GM23338 (cell line): ENCODE results near the gene SERPINB12. TPM values are rescaled to one million over a fixed set of nuclear protein-coding genes. Genes with fewer than 3 reads are reported as not detected.

ENCODE experiments used
- ATAC-seq: fragments of 200-7000 bp; cut with Tn5 transposase; 3 replicates; pipeline ENCODE4 v1.9.1; 2020
- DNase-seq: peaks from one replicate; pipeline ENCODE4 v3.0.0-alpha.2; 2015; ENCODE audit warnings: low spot score
- H2AFZ ChIP-seq: fragments of 200-600 bp; sonication (generic); 2 replicates; pipeline ENCODE4 v1.8.0; 2016; ENCODE audit warnings: antibody characterized with exemption, mild to moderate bottlenecking, moderate library complexity
- H3F3A ChIP-seq: fragments of 200-600 bp; sonication (generic); replicated peaks from 2 replicates; pipeline ENCODE4 v1.8.0; 2017; ENCODE audit warnings: antibody characterized with exemption, mixed run types, low read depth
- H3K27ac ChIP-seq: fragments of 200-600 bp; sonication (generic); 2 replicates; pipeline ENCODE4 v1.6.1; 2016; ENCODE audit warnings: low read depth
- H3K27me3 ChIP-seq: fragments of 200-600 bp; sonication (generic); 2 replicates; pipeline ENCODE4 v1.8.0; 2016; ENCODE audit warnings: mild to moderate bottlenecking, mixed run types, moderate library complexity; ENCODE audit not compliant: insufficient read depth
- H3K36me3 ChIP-seq: fragments of 200-600 bp; sonication (generic); 2 replicates; pipeline ENCODE4 v1.8.0; 2016; ENCODE audit warnings: mild to moderate bottlenecking; ENCODE audit not compliant: insufficient read depth
- H3K4me1 ChIP-seq: fragments of 200-600 bp; sonication (generic); 2 replicates; pipeline ENCODE4 v1.8.0; 2016; ENCODE audit warnings: mild to moderate bottlenecking, moderate library complexity; ENCODE audit not compliant: insufficient read depth
- H3K4me2 ChIP-seq: fragments of 200-600 bp; sonication (generic); 2 replicates; pipeline ENCODE4 v1.7.1; 2017; ENCODE audit warnings: mixed run types
- H3K4me3 ChIP-seq: fragments of 200-600 bp; sonication (generic); 2 replicates; pipeline ENCODE4 v1.6.1; 2016; ENCODE audit warnings: mixed run types
- H3K79me2 ChIP-seq: fragments of 200-600 bp; sonication (generic); replicated peaks from 2 replicates; pipeline ENCODE4 v1.8.0; 2017; ENCODE audit warnings: mild to moderate bottlenecking; ENCODE audit not compliant: insufficient read depth
- H3K9me2 ChIP-seq: fragments of 200-600 bp; sonication (generic); 2 replicates; pipeline ENCODE4 v1.8.0; 2017; ENCODE audit not compliant: insufficient read depth
- H4K20me1 ChIP-seq: fragments of 200-600 bp; sonication (generic); replicated peaks from 2 replicates; pipeline ENCODE4 v1.8.0; 2017; ENCODE audit warnings: mild to moderate bottlenecking; ENCODE audit not compliant: insufficient read depth
- H3K27ac Mint-ChIP-seq: 2 replicates; pipeline ENCODE4 v1.8.0; 2020; ENCODE audit warnings: inconsistent platforms, mild to moderate bottlenecking, moderate library complexity, mixed read lengths
- H3K27me3 Mint-ChIP-seq: 3 replicates; pipeline ENCODE4 v1.8.0; 2022; ENCODE audit warnings: low read depth, mild to moderate bottlenecking, moderate library complexity, mixed read lengths, inconsistent platforms; ENCODE audit not compliant: insufficient read depth, poor library complexity
- H3K36me3 Mint-ChIP-seq: 3 replicates; pipeline ENCODE4 v1.8.0; 2021; ENCODE audit warnings: low read depth, mild to moderate bottlenecking, inconsistent platforms, moderate library complexity, mixed read lengths
- H3K4me1 Mint-ChIP-seq: 3 replicates; pipeline ENCODE4 v1.8.0; 2020; ENCODE audit warnings: mild to moderate bottlenecking, inconsistent platforms, mixed read lengths
- H3K4me3 Mint-ChIP-seq: 3 replicates; pipeline ENCODE4 v1.8.0; 2021; ENCODE audit warnings: moderate library complexity, mild to moderate bottlenecking, inconsistent platforms, mixed read lengths
- H3K9me3 Mint-ChIP-seq: 3 replicates; pipeline ENCODE4 v1.8.0; 2020; ENCODE audit warnings: moderate library complexity, mild to moderate bottlenecking, inconsistent platforms, mixed read lengths
- CREB1 ChIP-seq: fragments of 250-450 bp; sonication (Bioruptor Pico); IDR thresholded peaks from 2 replicates; pipeline ENCODE4 v1.5.0; 2020; ENCODE audit warnings: low read depth, mild to moderate bottlenecking, moderate library complexity
- EZH2phosphoT487 ChIP-seq: fragments of 200-600 bp; sonication (generic); IDR thresholded peaks from one replicate; pipeline ENCODE4 v1.8.1; 2018; ENCODE audit warnings: antibody characterized with exemption; ENCODE audit not compliant: unreplicated experiment
- JUNB ChIP-seq: IDR thresholded peaks from one replicate; pipeline ENCODE4 v1.6.1; 2016; ENCODE audit warnings: antibody characterized with exemption; ENCODE audit not compliant: unreplicated experiment
- NANOG ChIP-seq: IDR thresholded peaks from 2 replicates; pipeline ENCODE4 v1.6.1; 2016; ENCODE audit warnings: antibody characterized with exemption, borderline replicate concordance
- POLR2AphosphoS5 ChIP-seq: IDR thresholded peaks from 2 replicates; pipeline ENCODE4 v1.6.1; 2016; ENCODE audit warnings: antibody characterized with exemption, low read depth
- STAT1 ChIP-seq: IDR thresholded peaks from one replicate; pipeline ENCODE4 v1.6.1; 2016; ENCODE audit warnings: antibody characterized with exemption; ENCODE audit not compliant: unreplicated experiment
- ZNF114 ChIP-seq: fragments of 250-450 bp; sonication (Bioruptor Pico); IDR thresholded peaks from 2 replicates; pipeline ENCODE4 v1.5.0; 2020; ENCODE audit warnings: mild to moderate bottlenecking, moderate library complexity
- polyA plus RNA-seq: library from polyadenylated mRNA; unstranded; fragments of >200 nt; fragmentation: Nextera tagmentation; extraction: Ambion mirVana; gene quantifications from 2 replicates; pipeline ENCODE4 v1.2.1, GENCODE V29; 2016
- total RNA-seq: library from RNA; depleted of rRNA; stranded (reverse); fragments of >200 nt; shearing (Covaris generic); gene quantifications from 2 replicates; pipeline ENCODE4 v1.2.3, GENCODE V29; 2014
- TF ChIP-seq, protein P1 (sequence below), 2 experiments: fragments of 200-600 bp in 1 of 2; sonication (generic) in 1 of 2; conservative IDR thresholded peaks; 2 replicates each; pipeline versions ENCODE4 v1.5.1 to v1.6.1; 2016 to 2017; ENCODE audit warnings: antibody characterized with exemption in 2 of 2, low read depth in 2 of 2, mild to moderate bottlenecking in 2 of 2, moderate library complexity in 1 of 2
- TF ChIP-seq, protein P2 (sequence below): IDR thresholded peaks from 2 replicates; pipeline ENCODE4 v1.6.1; 2016; ENCODE audit warnings: antibody characterized with exemption
- TF ChIP-seq, protein P3 (sequence below): IDR thresholded peaks from one replicate; pipeline ENCODE4 v1.6.1; 2018; ENCODE audit warnings: antibody characterized with exemption; ENCODE audit not compliant: unreplicated experiment

Gene SERPINB12
- total and polyA plus RNA-seq, 2 experiments from 2014 or later: not detected

DNA sequence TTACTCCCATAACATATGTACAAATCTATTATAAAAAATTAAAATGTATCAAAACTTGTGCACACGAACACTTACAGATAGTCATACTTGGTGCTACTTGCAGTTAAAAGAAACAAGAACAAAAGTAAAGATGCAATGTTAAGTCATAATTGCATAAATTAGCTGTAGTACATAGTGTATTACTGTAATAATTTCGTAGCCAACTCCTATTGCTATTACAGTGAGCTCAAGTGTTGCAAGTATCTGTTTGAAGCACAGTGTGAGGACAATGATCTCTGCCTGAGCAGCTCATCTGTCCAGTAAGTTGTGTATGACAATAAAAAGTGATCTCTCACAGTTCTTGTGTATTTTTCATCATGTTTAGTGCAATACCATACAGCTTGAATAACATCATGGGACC is 37.4 kb downstream of the SERPINB12 start:
- no peak overlapping the region for H3K27ac ChIP-seq
- H3K4me3 Mint-ChIP-seq: no peak overlapping the region
- no peaks in the 10 kb centered on the region for H3K9me2 ChIP-seq
- H2AFZ ChIP-seq: no peak overlapping the region
- H3K27me3 ChIP-seq: no peaks in the 10 kb centered on the region
- H4K20me1 ChIP-seq: no peaks in the 10 kb centered on the region
- no peak overlapping the region for H3K27ac Mint-ChIP-seq
- H3F3A ChIP-seq: no peaks in the 10 kb centered on the region
- H3K36me3 ChIP-seq: no peaks in the 10 kb centered on the region
- peaks cover 5% of the 10 kb centered on the region; the same call in 1 of the 3 replicates for H3K4me1 Mint-ChIP-seq
- H3K27me3 Mint-ChIP-seq: no peaks in the 10 kb centered on the region
- H3K36me3 Mint-ChIP-seq: no peaks in the 10 kb centered on the region
- no peak overlapping the region for H3K4me3 ChIP-seq
- no peaks in the 10 kb centered on the region for H3K4me1 ChIP-seq
- DNase-seq (no peak), ATAC-seq (no peak)
- no peak overlapping the region for H3K4me2 ChIP-seq
- no peaks in the 10 kb centered on the region for H3K9me3 Mint-ChIP-seq
- H3K79me2 ChIP-seq: no peaks in the 10 kb centered on the region
- TF ChIP-seq, protein P1, sequence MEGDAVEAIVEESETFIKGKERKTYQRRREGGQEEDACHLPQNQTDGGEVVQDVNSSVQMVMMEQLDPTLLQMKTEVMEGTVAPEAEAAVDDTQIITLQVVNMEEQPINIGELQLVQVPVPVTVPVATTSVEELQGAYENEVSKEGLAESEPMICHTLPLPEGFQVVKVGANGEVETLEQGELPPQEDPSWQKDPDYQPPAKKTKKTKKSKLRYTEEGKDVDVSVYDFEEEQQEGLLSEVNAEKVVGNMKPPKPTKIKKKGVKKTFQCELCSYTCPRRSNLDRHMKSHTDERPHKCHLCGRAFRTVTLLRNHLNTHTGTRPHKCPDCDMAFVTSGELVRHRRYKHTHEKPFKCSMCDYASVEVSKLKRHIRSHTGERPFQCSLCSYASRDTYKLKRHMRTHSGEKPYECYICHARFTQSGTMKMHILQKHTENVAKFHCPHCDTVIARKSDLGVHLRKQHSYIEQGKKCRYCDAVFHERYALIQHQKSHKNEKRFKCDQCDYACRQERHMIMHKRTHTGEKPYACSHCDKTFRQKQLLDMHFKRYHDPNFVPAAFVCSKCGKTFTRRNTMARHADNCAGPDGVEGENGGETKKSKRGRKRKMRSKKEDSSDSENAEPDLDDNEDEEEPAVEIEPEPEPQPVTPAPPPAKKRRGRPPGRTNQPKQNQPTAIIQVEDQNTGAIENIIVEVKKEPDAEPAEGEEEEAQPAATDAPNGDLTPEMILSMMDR (conservative IDR thresholded peaks at IDR 0.05; ENCODE audit: low read depth in 2 of 2): no peak
- no peak for TF ChIP-seq CREB1 (CRISPR knock-in tag)
- TF ChIP-seq, protein P2, sequence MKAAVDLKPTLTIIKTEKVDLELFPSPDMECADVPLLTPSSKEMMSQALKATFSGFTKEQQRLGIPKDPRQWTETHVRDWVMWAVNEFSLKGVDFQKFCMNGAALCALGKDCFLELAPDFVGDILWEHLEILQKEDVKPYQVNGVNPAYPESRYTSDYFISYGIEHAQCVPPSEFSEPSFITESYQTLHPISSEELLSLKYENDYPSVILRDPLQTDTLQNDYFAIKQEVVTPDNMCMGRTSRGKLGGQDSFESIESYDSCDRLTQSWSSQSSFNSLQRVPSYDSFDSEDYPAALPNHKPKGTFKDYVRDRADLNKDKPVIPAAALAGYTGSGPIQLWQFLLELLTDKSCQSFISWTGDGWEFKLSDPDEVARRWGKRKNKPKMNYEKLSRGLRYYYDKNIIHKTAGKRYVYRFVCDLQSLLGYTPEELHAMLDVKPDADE: no peak

DNA sequence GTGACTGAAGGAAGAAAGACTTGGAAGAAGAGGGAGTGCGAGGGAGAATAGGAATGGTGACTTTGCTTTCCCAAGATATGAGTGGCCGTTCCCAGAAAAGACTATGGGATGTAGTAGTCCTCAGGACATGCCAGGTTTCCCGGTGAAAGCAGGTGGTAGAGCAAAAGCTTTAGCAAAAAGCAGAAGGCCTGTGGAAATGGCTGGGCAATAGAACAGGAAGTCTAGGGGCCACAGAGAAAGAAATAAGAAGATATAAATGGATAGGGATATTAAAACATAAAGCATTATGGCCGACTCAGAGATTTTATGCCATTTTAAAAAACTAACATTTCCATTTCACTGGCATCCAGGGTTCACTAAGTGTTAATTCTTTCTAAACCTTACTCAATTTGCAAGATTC is 43.8 kb downstream of the SERPINB12 start:
- no peaks in the 10 kb centered on the region for H4K20me1 ChIP-seq
- no peak overlapping the region for H3K4me3 ChIP-seq
- H3K27ac Mint-ChIP-seq: no peak overlapping the region
- no peak for DNase-seq
- no peak overlapping the region for H3K27ac ChIP-seq
- H3K4me2 ChIP-seq: no peak overlapping the region
- ATAC-seq: no peak
- no peaks in the 10 kb centered on the region for H3K9me3 Mint-ChIP-seq
- H3K36me3 Mint-ChIP-seq: no peaks in the 10 kb centered on the region
- H3K4me3 Mint-ChIP-seq: no peak overlapping the region
- H3K4me1 Mint-ChIP-seq: peaks cover 6% of the 10 kb centered on the region; the same call in 1 of the 3 replicates
- H3K27me3 Mint-ChIP-seq: no peaks in the 10 kb centered on the region
- H3K79me2 ChIP-seq: no peaks in the 10 kb centered on the region
- H3K36me3 ChIP-seq: no peaks in the 10 kb centered on the region
- H3K27me3 ChIP-seq: no peaks in the 10 kb centered on the region
- H3K4me1 ChIP-seq: no peaks in the 10 kb centered on the region
- peak overlapping the region; percentile 56; the same call in 1 of the 2 replicates for H2AFZ ChIP-seq
- no peaks in the 10 kb centered on the region for H3K9me2 ChIP-seq
- no peaks in the 10 kb centered on the region for H3F3A ChIP-seq
- TF ChIP-seq, protein P3, sequence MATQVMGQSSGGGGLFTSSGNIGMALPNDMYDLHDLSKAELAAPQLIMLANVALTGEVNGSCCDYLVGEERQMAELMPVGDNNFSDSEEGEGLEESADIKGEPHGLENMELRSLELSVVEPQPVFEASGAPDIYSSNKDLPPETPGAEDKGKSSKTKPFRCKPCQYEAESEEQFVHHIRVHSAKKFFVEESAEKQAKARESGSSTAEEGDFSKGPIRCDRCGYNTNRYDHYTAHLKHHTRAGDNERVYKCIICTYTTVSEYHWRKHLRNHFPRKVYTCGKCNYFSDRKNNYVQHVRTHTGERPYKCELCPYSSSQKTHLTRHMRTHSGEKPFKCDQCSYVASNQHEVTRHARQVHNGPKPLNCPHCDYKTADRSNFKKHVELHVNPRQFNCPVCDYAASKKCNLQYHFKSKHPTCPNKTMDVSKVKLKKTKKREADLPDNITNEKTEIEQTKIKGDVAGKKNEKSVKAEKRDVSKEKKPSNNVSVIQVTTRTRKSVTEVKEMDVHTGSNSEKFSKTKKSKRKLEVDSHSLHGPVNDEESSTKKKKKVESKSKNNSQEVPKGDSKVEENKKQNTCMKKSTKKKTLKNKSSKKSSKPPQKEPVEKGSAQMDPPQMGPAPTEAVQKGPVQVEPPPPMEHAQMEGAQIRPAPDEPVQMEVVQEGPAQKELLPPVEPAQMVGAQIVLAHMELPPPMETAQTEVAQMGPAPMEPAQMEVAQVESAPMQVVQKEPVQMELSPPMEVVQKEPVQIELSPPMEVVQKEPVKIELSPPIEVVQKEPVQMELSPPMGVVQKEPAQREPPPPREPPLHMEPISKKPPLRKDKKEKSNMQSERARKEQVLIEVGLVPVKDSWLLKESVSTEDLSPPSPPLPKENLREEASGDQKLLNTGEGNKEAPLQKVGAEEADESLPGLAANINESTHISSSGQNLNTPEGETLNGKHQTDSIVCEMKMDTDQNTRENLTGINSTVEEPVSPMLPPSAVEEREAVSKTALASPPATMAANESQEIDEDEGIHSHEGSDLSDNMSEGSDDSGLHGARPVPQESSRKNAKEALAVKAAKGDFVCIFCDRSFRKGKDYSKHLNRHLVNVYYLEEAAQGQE: no peak
- TF ChIP-seq CREB1 (CRISPR knock-in tag) (no peak), STAT1 (no peak), NANOG (no peak), ZNF114 (no peak), POLR2AphosphoS5 (no peak), JUNB (no peak), EZH2phosphoT487 (no peak)
- TF ChIP-seq, protein P1 (conservative IDR thresholded peaks at IDR 0.05; ENCODE audit: low read depth in 2 of 2): no peak
- TF ChIP-seq, protein P2: no peak
